Measurements from ENCODE around the gene STMN3. TPM values are rescaled to one million over a fixed set of nuclear protein-coding genes. Genes with fewer than 3 reads are reported as not detected.

Gene STMN3
- total and polyA plus RNA-seq, 2 of the 8 experiments (the other 6 are each of a cell fraction or from before 2014, with no cell fraction given) = 51.5 to 63.1 TPM

DNA sequence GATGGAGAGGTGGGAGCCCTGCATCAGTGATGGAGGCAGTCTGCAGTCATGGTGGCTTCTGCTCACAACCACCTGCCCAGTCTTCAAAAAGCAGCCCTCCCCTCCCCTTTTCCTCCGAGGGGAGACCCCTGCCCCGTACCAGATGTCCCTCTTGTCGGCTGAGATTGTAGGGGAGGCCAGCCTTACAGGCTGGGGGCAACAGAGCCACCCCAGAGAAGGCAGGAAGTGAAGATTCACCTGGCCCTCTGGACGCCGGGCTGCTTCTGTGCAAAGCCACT lies 47.8 kb upstream of the STMN3 start:
- Histone ChIP-seq H4K20me1 (replicated peaks in 1 of 2; ENCODE audit: control insufficient read depth in 1 of 2, insufficient read depth in 2 of 2, low read length in 2 of 2) (peaks cover 2 to 15% of the 10 kb centered on the region in 2 experiments), H2BK5ac (ENCODE audit: low read depth, low read length) (no peak overlapping the region), H3K4ac (replicated peaks; ENCODE audit: insufficient read length, low read depth, low read length) (no peak overlapping the region), H3K36me3 (ENCODE audit: control insufficient read depth in 2 of 4, insufficient read depth in 4 of 4, low read length in 3 of 4) (peaks cover 3 to 16% (median 8%) of the 10 kb centered on the region in 4 experiments; a peak in 5 of 8 replicates), H3K56ac (replicated peaks; ENCODE audit: insufficient read length, low read depth, low read length) (no peak overlapping the region), H3K14ac (ENCODE audit: insufficient read length) (no peak overlapping the region), H2AFZ (ENCODE audit: low read length) (no peak overlapping the region), H3K4me3 (ENCODE audit: extremely low read depth in 1 of 4, insufficient read depth in 2 of 4, low read depth in 3 of 4, low read length in 4 of 4) (no peak overlapping the region), H3K4me1 (replicated peaks in 1 of 4; ENCODE audit: control insufficient read depth in 3 of 4, insufficient read depth in 4 of 4, low read length in 3 of 4) (peaks cover 0 to 12% (median 6%) of the 10 kb centered on the region in 4 experiments; a peak in 4 of 7 replicates), H2BK120ac (replicated peaks; ENCODE audit: low read depth, low read length) (no peak overlapping the region), H3K23ac (ENCODE audit: insufficient read length) (no peak overlapping the region), H2BK20ac (ENCODE audit: low read length) (no peak overlapping the region), H3K79me2 (ENCODE audit: control insufficient read depth in 1 of 2, insufficient read depth in 2 of 2, low read length in 2 of 2) (0 out of 4 replicates have a peak, but pooled peaks cover 0 to under 1% of the 10 kb centered on the region in 2 experiments), H4K5ac (ENCODE audit: insufficient read length, low read depth, low read length) (no peak overlapping the region), H3K9me3 (ENCODE audit: insufficient read depth in 2 of 2, low read depth in 1 of 2, low read length in 1 of 2) (no peaks in the 10 kb centered on the region), H4K8ac (ENCODE audit: extremely low read depth, insufficient read depth, low read length) (no peak overlapping the region), H3K23me2 (ENCODE audit: low read depth, low read length) (peaks cover 5% of the 10 kb centered on the region; the same call in 1 of the 2 replicates), H2BK12ac (ENCODE audit: low read depth, low read length) (no peak overlapping the region), H3K18ac (ENCODE audit: extremely low read depth, low read length) (no peak overlapping the region), H2AK5ac (ENCODE audit: low read depth, low read length) (no peak overlapping the region), H4K91ac (replicated peaks; ENCODE audit: insufficient read length, low read length) (no peak overlapping the region), H2BK15ac (ENCODE audit: low read length) (no peak overlapping the region), H3K4me2 (ENCODE audit: insufficient read depth in 1 of 2, low read depth in 2 of 2, low read length in 2 of 2) (no peak overlapping the region), H3K27ac (ENCODE audit: low read depth, low read length) (no peak overlapping the region), H3K79me1 (ENCODE audit: low read depth, low read length) (0 out of 2 replicates have a peak, but pooled peaks cover 3% of the 10 kb centered on the region), H3K27me3 (replicated peaks in 1 of 4; ENCODE audit: control insufficient read depth in 3 of 4, extremely low read depth in 1 of 4, insufficient read depth in 3 of 4, low read length in 3 of 4) (no peaks in the 10 kb centered on the region), H3K9ac (replicated peaks in 1 of 4; ENCODE audit: extremely low read depth in 1 of 4, low read depth in 3 of 4, low read length in 3 of 4) (no peak overlapping the region)
- DNase-seq (ENCODE audit: low read depth in 1 of 2, low spot score in 2 of 2) (no peak), FAIRE-seq (no peak)
- POLR2A ChIA-PET (ENCODE audit: partially characterized antibody) = interaction anchor here (1.3 to 4.1 kb wide), 5 partner anchors 10 to 43 kb away, joined by 3 to 18 read pairs (median 15); partner anchors contain the start of genes RTEL1 and SLC2A4RG
- 78% methylated on average over 4 of the region's 5 CpGs; no CpG with 5 or more reads in 1 of the 2 experiments for WGBS, 2 experiments (ENCODE audit: extremely low coverage in 1 of 2, insufficient coverage in 1 of 2, insufficient read length in 1 of 2, insufficient replicate concordance in 2 of 2, low coverage in 1 of 2, low lambda C conversion rate in 2 of 2, missing lambda C conversion rate in 1 of 2)
- CTCF ChIA-PET (ENCODE audit: partially characterized antibody) = no interaction called here
- no peak for TF ChIP-seq GTF2F1 (IDR thresholded peaks at IDR 0.05; ENCODE audit: borderline replicate concordance, low read depth, low read length)
- no peak for TF ChIP-seq RNF2 (IDR thresholded peaks at IDR 0.05; ENCODE audit: borderline replicate concordance, low read depth, low read length, missing control alignments, poor library complexity, severe bottlenecking)
- TF ChIP-seq BRCA1 (IDR thresholded peaks at IDR 0.05; ENCODE audit: low read depth, low read length) = no peak

Measured in H1 (cell line).